HG02870 (cell line): Measurements from ENCODE around the gene DMBT1.

Source experiments
- ATAC-seq: cut with Tn5 transposase; IDR thresholded peaks from one replicate; pipeline ENCODE4 v1.9.1; 2021; ENCODE audit warnings: mild to moderate bottlenecking, moderate library complexity; ENCODE audit not compliant: unreplicated experiment

Gene DMBT1

GRCh38 chr10:122665946-122666345 lies 105.4 kb downstream of the DMBT1 start:
- no peak for ATAC-seq

GRCh38 chr10:122669045-122669444 lies 108.5 kb downstream of the DMBT1 start:
- ATAC-seq, result no peak

GRCh38 chr10:122669842-122670241 lies 109.3 kb downstream of the DMBT1 start:
- ATAC-seq, result no peak

GRCh38 chr10:122671355-122671754 lies 110.8 kb downstream of the DMBT1 start:
- ATAC-seq, result no peak

GRCh38 chr10:122672655-122673054 lies 112.1 kb downstream of the DMBT1 start:
- no peak for ATAC-seq

- no peak for ATAC-seq
Observed at GRCh38 chr10:122673269-122673668, 112.7 kb downstream of the DMBT1 start.

GRCh38 chr10:122673731-122674130 lies 113.2 kb downstream of the DMBT1 start:
- no peak for ATAC-seq

GRCh38 chr10:122674781-122675180 lies 114.2 kb downstream of the DMBT1 start:
- ATAC-seq, result no peak

GRCh38 chr10:122675278-122675677 lies 114.7 kb downstream of the DMBT1 start:
- no peak for ATAC-seq

GRCh38 chr10:122678266-122678665 lies 117.7 kb downstream of the DMBT1 start:
- no peak for ATAC-seq

GRCh38 chr10:122682522-122682921 lies 122.0 kb downstream of the DMBT1 start:
- no peak for ATAC-seq

GRCh38 chr10:122688293-122688989 lies 127.9 kb downstream of the DMBT1 start:
- no peak for ATAC-seq

- no peak for ATAC-seq
Observed at GRCh38 chr10:122689146-122689820, 128.7 kb downstream of the DMBT1 start.

GRCh38 chr10:122692744-122693143 lies 132.2 kb downstream of the DMBT1 start:
- ATAC-seq, result no peak
